Common myeloid progenitor, CD34-positive (primary cell): ENCODE data around the gene SAFB.

Experiments
- CTCF ChIA-PET: fragments of 350-600 bp; sonication (Branson Sonifier 250); formaldehyde crosslinking; loops from one replicate; lab custom pipeline; 2021; ENCODE audit warnings: antibody characterized with exemption; lab: Charles Lee
- POLR2A ChIA-PET: fragments of 350-600 bp; sonication (Branson Sonifier 250); formaldehyde crosslinking; loops from one replicate; lab custom pipeline; 2021; ENCODE audit warnings: antibody characterized with exemption; lab: Charles Lee
- DNase-seq, 3 donors: peaks; one replicate each; pipeline versions ENCODE4 v3.0.0 to v3.0.0-alpha.2; 2013
- H3K27ac ChIP-seq, 2 experiments: 1 replicate in 1 of 2; 2 replicates in 1 of 2; pipeline ENCODE4 v1.7.0; 2013; ENCODE audit warnings: inconsistent platforms in 2 of 2, low read length in 2 of 2, mild to moderate bottlenecking in 2 of 2, low read depth in 1 of 2, moderate library complexity in 1 of 2; ENCODE audit not compliant: severe bottlenecking in 2 of 2, insufficient read depth in 1 of 2, poor library complexity in 1 of 2
- H3K27me3 ChIP-seq, 5 experiments: replicated peaks in 2 of 5; 1 replicate in 3 of 5; 2 replicates in 2 of 5; pipeline versions ENCODE4 v1.6.1 to v1.7.0; 2013; ENCODE audit warnings: low read length in 4 of 5, mild to moderate bottlenecking in 2 of 5, moderate library complexity in 2 of 5, inconsistent platforms in 1 of 5; ENCODE audit not compliant: insufficient read depth in 5 of 5, control insufficient read depth in 4 of 5
- H3K36me3 ChIP-seq, 4 experiments: 1 replicate in 2 of 4; 2 replicates in 2 of 4; pipeline versions ENCODE4 v1.6.1 to v1.7.0; 2013; ENCODE audit warnings: low read length in 3 of 4, control low read depth in 1 of 4, mild to moderate bottlenecking in 1 of 4; ENCODE audit not compliant: control insufficient read depth in 4 of 4, insufficient read depth in 4 of 4
- H3K4me1 ChIP-seq, 4 experiments: 1 replicate in 3 of 4; 2 replicates in 1 of 4; pipeline versions ENCODE4 v1.6.1 to v1.7.1; 2013; ENCODE audit warnings: low read length in 3 of 4, mild to moderate bottlenecking in 3 of 4, control low read depth in 1 of 4, inconsistent platforms in 1 of 4, moderate library complexity in 1 of 4; ENCODE audit not compliant: control insufficient read depth in 4 of 4, insufficient read depth in 4 of 4; ENCODE audit errors: control extremely low read depth in 1 of 4
- H3K4me3 ChIP-seq, 7 experiments: 1 replicate in 4 of 7; 2 replicates in 3 of 7; pipeline versions ENCODE4 v1.5.1 to v1.7.0; 2013; ENCODE audit warnings: mild to moderate bottlenecking in 7 of 7, low read length in 6 of 7, moderate library complexity in 6 of 7, inconsistent platforms in 2 of 7, low read depth in 2 of 7, control low read depth in 1 of 7; ENCODE audit not compliant: insufficient read depth in 4 of 7, control insufficient read depth in 1 of 7; ENCODE audit errors: extremely low read depth in 1 of 7
- H3K9me3 ChIP-seq, 5 experiments: 1 replicate in 4 of 5; 2 replicates in 1 of 5; pipeline versions ENCODE4 v1.6.1 to v1.7.1; 2013; ENCODE audit warnings: low read length in 4 of 5, mild to moderate bottlenecking in 2 of 5, inconsistent platforms in 1 of 5, low read depth in 1 of 5, moderate library complexity in 1 of 5; ENCODE audit not compliant: control insufficient read depth in 4 of 5, insufficient read depth in 2 of 5; ENCODE audit errors: control extremely low read depth in 1 of 5
- WGBS: methylation state at CpG from one replicate; pipeline ENCODE4 v1.1.5; 2013; ENCODE audit not compliant: insufficient coverage; 5-methylcytosine and 5-hydroxymethylcytosine counted together

Gene SAFB

GRCh38 chr19:5667751-5668271, 44.9 kb downstream of the SAFB start:
- H3K27me3 ChIP-seq, result no peaks in the 10 kb centered on the region
- CTCF ChIA-PET, result interaction anchor here (1.7 kb wide), 1 partner anchor 9 kb away, joined by 3 read pairs; no protein-coding TSS in a partner anchor
- no peaks in the 10 kb centered on the region for H3K4me1 ChIP-seq
- peaks cover 15 to 79% (median 58%) of the 10 kb centered on the region in 4 experiments for H3K36me3 ChIP-seq
- no peak overlapping the region for H3K27ac ChIP-seq
- DNase-seq, result no peak
- no peak overlapping the region for H3K4me3 ChIP-seq
- POLR2A ChIA-PET, result interaction anchor here (0.6 kb wide), 1 partner anchor 40 kb away, joined by 3 read pairs; no protein-coding TSS in a partner anchor
- no peaks in the 10 kb centered on the region for H3K9me3 ChIP-seq
- 98% methylated on average over 20 of the region's 22 CpGs for WGBS

GRCh38 chr19:5669212-5669611, 46.3 kb downstream of the SAFB start:
- Histone ChIP-seq H3K4me1 (no peaks in the 10 kb centered on the region), H3K27me3 (no peaks in the 10 kb centered on the region), H3K4me3 (no peak overlapping the region), H3K27ac (no peak overlapping the region), H3K9me3 (no peaks in the 10 kb centered on the region), H3K36me3 (peaks cover 7 to 70% (median 49%) of the 10 kb centered on the region in 4 experiments)
- WGBS, result 87% methylated on average over 10 of the region's 11 CpGs
- CTCF ChIA-PET, result no interaction called here
- POLR2A ChIA-PET, result no interaction called here
- no peak for DNase-seq

- H3K27me3 ChIP-seq, result no peaks in the 10 kb centered on the region
- CTCF ChIA-PET, result interaction anchor here (0.7 to 1.5 kb wide), 3 partner anchors 17 to 243 kb away, joined by 3 read pairs; no protein-coding TSS in a partner anchor
Observed at GRCh38 chr19:5671600-5671999, 48.7 kb downstream of the SAFB start.

GRCh38 chr19:5672708-5673459, 50.0 kb downstream of the SAFB start:
- no peak for DNase-seq
- Histone ChIP-seq H3K9me3 (no peaks in the 10 kb centered on the region), H3K4me1 (no peaks in the 10 kb centered on the region), H3K4me3 (no peak overlapping the region), H3K36me3 (peaks cover 0 to 44% (median 15%) of the 10 kb centered on the region in 4 experiments), H3K27me3 (no peaks in the 10 kb centered on the region), H3K27ac (no peak overlapping the region)
- ChIA-PET POLR2A (no interaction called here), CTCF (interaction anchor here (0.7 kb wide), 1 partner anchor 261 kb away, joined by 3 read pairs; no protein-coding TSS in a partner anchor)
- 99% methylated on average over 12 of the region's 13 CpGs for WGBS

More at GRCh38 chr19:5671600-5671999, 48.7 kb downstream of the SAFB start:
- no peak overlapping the region for H3K27ac ChIP-seq
- no peaks in the 10 kb centered on the region for H3K4me1 ChIP-seq
- H3K36me3 ChIP-seq, result peaks cover 2 to 46% (median 26%) of the 10 kb centered on the region in 4 experiments
- POLR2A ChIA-PET, result interaction anchor here (0.8 kb wide), 1 partner anchor 10 kb away, joined by 3 read pairs; no protein-coding TSS in a partner anchor
- H3K9me3 ChIP-seq, result no peaks in the 10 kb centered on the region
- DNase-seq, result no peak
- WGBS, result 100% methylated on average over 7 of the region's 7 CpGs
- no peak overlapping the region for H3K4me3 ChIP-seq

GRCh38 chr19:5673752-5674151, 50.9 kb downstream of the SAFB start:
- no peaks in the 10 kb centered on the region for H3K27me3 ChIP-seq
- CTCF ChIA-PET, result no interaction called here
- peaks cover 0 to 44% (median 12%) of the 10 kb centered on the region in 4 experiments for H3K36me3 ChIP-seq
- H3K4me3 ChIP-seq, result no peak overlapping the region
- no peaks in the 10 kb centered on the region for H3K4me1 ChIP-seq
- no peak for DNase-seq
- POLR2A ChIA-PET, result no interaction called here
- WGBS, result 100% methylated on average over 1 of the region's 1 CpG
- H3K9me3 ChIP-seq, result no peaks in the 10 kb centered on the region
- H3K27ac ChIP-seq, result no peak overlapping the region

DNA sequence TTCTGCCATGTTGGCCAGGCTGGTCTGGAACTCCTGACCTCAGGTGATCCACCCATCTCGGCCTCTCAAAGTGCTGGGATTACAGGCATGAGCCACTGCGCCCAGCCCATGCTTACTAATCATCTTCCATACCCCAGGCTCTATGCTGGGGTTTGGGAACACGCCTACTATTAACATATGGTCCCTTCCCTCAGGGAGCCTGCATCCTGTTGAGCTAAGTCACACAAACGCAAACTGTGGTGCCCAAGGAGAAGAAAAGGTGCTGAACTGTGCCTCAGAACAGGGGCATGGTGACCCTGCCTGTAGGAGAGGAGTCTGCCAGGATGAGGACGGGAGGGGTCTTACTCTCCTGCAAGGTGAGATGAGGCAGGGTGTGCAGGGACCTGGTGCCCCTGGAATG, 51.8 kb downstream of the SAFB start:
- ChIA-PET CTCF (no interaction called here), POLR2A (interaction anchor here (0.5 kb wide), 1 partner anchor 52 kb away, joined by 3 read pairs; the partner anchor contains the start of genes SAFB and SAFB2)
- H3K27me3 ChIP-seq, result no peaks in the 10 kb centered on the region
- H3K9me3 ChIP-seq, result no peaks in the 10 kb centered on the region
- no peak overlapping the region for H3K27ac ChIP-seq
- H3K4me1 ChIP-seq, result peaks cover 0 to 6% (median 6%) of the 10 kb centered on the region in 4 experiments
- peaks cover 0 to 34% (median 8%) of the 10 kb centered on the region in 4 experiments for H3K36me3 ChIP-seq
- WGBS, result 100% methylated on average over 4 of the region's 5 CpGs
- DNase-seq, result no peak
- H3K4me3 ChIP-seq, result no peak overlapping the region
